ENCODE results near the gene LRFN4. TPM values are rescaled to one million over a fixed set of nuclear protein-coding genes. Genes with fewer than 3 reads are reported as not detected.

Gene LRFN4
- total RNA-seq, 1 donor from 2014 or later, result 13.5 TPM

DNA sequence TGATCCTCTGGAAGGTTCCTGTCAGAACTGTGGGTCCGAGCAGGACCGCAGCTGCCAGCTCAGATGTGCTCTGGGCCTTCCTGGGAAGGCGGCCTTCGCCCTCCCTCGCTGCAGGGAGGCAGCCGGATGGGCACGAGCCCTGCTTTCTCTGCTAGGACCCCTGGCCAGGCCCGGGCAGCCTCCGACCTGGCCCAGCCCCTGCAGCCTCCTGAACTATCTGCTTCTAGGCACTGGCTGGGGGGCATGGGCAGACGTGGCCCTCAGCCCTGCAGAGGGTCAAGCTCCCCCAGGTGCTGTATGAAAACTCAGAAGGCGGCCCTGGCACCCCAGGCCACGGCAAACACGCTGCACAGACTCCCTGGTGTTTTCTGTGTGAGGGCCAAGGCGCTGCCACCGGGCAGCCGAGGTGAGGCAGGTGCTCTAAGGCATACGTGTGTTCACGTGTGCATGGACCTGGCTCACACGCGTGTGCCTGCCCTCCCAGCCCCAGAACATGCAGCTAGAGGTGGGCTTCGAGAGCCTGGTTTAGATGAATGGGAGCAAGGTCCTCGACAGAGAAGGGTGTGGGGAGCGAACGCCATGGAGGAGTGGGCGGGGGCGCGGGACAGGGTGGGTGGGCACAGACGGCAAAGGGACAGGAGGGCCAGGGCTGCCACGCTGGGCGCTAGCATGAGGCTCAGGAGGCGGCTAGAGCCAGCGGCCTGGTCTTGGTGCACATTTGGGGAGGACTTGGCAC is 4.3 kb downstream of the LRFN4 start:
- no peak overlapping the region for H3K27ac ChIP-seq (replicated peaks)
- no peak overlapping the region for H3K4me3 ChIP-seq
- H3K27me3 ChIP-seq (ENCODE audit: low read depth), result no peaks in the 10 kb centered on the region
- no peaks in the 10 kb centered on the region for H3K9me3 ChIP-seq (replicated peaks)
- no peak for DNase-seq
- TF ChIP-seq, protein P1, sequence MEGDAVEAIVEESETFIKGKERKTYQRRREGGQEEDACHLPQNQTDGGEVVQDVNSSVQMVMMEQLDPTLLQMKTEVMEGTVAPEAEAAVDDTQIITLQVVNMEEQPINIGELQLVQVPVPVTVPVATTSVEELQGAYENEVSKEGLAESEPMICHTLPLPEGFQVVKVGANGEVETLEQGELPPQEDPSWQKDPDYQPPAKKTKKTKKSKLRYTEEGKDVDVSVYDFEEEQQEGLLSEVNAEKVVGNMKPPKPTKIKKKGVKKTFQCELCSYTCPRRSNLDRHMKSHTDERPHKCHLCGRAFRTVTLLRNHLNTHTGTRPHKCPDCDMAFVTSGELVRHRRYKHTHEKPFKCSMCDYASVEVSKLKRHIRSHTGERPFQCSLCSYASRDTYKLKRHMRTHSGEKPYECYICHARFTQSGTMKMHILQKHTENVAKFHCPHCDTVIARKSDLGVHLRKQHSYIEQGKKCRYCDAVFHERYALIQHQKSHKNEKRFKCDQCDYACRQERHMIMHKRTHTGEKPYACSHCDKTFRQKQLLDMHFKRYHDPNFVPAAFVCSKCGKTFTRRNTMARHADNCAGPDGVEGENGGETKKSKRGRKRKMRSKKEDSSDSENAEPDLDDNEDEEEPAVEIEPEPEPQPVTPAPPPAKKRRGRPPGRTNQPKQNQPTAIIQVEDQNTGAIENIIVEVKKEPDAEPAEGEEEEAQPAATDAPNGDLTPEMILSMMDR (IDR thresholded peaks at IDR 0.05; ENCODE audit: borderline replicate concordance), result no peak
- peaks cover 3% of the 10 kb centered on the region for H3K36me3 ChIP-seq
- intact Hi-C loops (cut with micrococcal nuclease), result no loop called here
- peaks cover 5% of the 10 kb centered on the region for H3K4me1 ChIP-seq

DNA sequence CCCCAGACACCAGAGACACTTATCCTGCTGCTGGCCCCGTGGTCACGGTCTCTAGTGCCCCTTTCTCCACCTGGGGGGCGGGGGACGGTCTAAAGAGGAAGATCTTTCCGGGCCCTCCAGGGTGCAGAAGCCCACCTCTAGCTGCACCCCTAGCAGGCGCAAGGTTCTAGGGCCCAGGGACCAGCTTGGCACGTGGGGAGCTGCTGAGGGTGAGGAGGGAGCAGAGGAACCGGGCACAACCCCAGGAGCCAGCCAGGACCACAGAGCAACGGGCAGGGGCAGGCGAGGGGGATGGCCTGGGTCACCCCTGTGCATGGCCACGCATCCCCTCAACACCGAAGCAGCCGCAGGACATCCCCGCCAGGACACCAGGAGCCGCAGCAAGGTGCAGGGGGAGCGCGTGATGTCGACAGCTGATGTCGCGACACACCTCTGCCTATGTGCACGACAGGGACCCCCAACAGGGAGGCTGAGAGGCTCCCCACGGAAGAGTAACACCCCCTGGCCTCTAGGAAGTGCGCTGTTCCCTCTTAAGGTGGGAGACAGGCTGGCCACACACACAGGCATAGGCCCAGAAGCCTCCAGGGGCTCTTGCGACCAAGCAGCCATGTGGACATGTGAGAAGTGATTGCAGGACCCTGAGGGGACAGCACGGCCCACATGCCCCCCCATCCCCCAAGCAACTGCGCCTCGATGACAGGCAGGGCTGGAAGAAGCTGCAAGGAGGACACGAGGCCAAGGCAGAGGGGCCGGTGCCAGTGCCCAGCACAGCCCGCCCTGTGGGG is 5.1 kb downstream of the LRFN4 start:
- Histone ChIP-seq H3K27me3 (ENCODE audit: low read depth) (no peaks in the 10 kb centered on the region), H3K4me1 (peaks cover 5% of the 10 kb centered on the region), H3K4me3 (no peak overlapping the region), H3K36me3 (peaks cover 3% of the 10 kb centered on the region), H3K27ac (replicated peaks) (no peak overlapping the region), H3K9me3 (replicated peaks) (no peaks in the 10 kb centered on the region)
- TF ChIP-seq, protein P1 (IDR thresholded peaks at IDR 0.05; ENCODE audit: borderline replicate concordance), result no peak
- intact Hi-C loops (cut with micrococcal nuclease), result no loop called here
- no peak for DNase-seq

DNA sequence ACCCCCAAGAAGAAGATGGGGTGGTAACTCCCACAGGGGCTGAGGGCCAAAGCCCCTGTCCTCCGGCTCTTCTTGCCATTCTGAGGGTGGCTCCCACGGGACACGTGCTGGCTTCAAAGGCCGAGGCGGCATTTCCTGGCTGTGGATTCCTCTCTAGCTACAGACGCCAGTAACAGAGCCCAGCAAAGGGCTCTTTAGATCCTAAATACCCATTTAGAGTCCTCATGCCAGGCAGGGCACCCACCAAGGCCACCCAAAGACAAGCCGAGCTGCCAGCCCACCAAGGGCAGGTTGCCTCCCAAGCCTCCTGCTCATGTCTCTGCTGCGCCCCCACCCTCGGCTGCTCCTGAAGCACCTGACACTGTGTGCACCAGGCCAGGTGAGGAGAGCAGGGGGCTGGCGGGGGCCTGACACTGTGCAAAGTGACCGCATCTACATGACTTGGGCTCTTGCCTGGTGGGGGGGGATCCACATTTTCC is 5.7 kb downstream of the LRFN4 start:
- H3K27me3 ChIP-seq (ENCODE audit: low read depth), result no peaks in the 10 kb centered on the region
- H3K27ac ChIP-seq (replicated peaks), result no peak overlapping the region
- H3K4me3 ChIP-seq, result no peak overlapping the region
- TF ChIP-seq, protein P1 (IDR thresholded peaks at IDR 0.05; ENCODE audit: borderline replicate concordance), result no peak
- H3K36me3 ChIP-seq, result peaks cover 3% of the 10 kb centered on the region
- no peaks in the 10 kb centered on the region for H3K9me3 ChIP-seq (replicated peaks)
- peaks cover under 1% of the 10 kb centered on the region for H3K4me1 ChIP-seq
- intact Hi-C loops (cut with micrococcal nuclease), result no loop called here
- DNase-seq, result no peak

DNA sequence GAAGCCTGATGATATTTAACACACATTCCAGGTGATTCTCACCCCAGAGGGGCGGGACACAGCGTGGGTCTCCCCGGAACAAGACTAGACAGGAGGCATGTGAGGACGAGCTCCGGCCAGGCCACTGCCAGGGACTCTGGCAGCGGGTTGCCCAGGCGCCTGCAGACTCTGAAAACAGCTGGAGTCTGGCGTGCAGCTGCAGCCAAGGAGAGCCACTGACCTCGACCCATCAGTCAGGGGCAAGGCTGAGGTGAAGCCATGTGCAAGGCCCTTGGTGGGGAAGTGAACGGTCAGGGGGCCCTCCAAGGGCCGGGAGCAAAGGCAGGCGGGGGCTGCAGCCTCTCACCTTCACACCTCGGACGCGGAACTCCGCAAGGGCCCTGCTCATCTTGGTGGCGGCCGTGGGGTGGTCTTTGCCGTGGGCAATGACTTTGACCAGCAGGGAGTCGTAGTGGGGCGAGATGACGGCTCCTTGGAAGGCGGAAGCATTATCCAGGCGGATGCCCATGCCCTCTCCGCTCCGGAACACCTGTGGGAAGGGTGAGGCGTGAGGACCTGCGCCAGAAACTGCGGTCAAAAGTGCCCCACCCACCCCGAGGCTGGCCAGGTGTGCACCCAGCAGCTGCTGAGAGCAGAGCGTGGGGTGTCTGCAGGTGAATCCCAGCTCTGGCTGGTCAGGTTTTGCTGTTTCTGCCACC is 6.7 kb downstream of the LRFN4 start:
- Histone ChIP-seq H3K27ac (replicated peaks) (no peak overlapping the region), H3K36me3 (no peaks in the 10 kb centered on the region), H3K4me1 (no peaks in the 10 kb centered on the region), H3K4me3 (no peak overlapping the region), H3K27me3 (ENCODE audit: low read depth) (no peaks in the 10 kb centered on the region), H3K9me3 (replicated peaks) (no peaks in the 10 kb centered on the region)
- TF ChIP-seq, protein P1 (IDR thresholded peaks at IDR 0.05; ENCODE audit: borderline replicate concordance), result no peak
- no peak for DNase-seq
- intact Hi-C loops (cut with micrococcal nuclease), result no loop called here

DNA sequence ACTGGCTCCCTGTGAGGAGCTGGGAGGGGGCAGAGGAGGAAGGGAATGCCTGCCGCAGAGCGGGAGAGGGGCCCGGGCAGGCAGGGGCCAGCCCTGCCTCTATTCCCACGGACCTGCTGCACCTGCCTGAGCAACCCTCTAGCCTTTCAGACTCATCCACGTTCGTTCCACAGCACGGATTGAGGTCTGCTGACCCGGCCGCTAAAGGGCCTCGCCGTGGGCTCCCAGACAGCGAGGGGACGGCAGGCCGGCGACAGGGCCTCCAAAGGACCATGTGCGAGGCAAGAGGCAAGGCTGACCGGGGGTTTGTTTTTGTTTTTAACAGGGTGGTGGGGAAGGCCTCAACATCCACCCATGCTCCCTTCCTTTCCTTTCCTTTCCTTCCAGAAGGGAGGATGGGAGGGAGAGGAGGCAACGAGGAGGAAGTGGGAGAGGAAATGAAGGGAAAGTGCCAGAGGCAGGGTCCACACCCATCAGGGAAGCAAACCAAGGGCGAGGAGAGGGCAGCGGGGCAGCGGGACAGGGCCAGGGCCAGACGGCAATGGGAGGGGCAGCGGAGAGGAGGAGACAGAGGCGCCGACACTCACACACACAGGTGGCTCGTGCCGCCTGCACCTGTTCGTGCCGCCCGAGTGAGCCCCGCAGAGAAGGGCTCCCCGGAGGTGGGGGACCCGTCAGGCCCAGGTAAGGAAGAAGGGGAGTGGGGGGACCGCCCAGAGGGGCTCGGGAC is 7.5 kb downstream of the LRFN4 start:
- Histone ChIP-seq H3K4me3 (no peak overlapping the region), H3K9me3 (replicated peaks) (no peaks in the 10 kb centered on the region), H3K36me3 (no peaks in the 10 kb centered on the region), H3K27me3 (ENCODE audit: low read depth) (no peaks in the 10 kb centered on the region), H3K27ac (replicated peaks) (no peak overlapping the region), H3K4me1 (no peaks in the 10 kb centered on the region)
- TF ChIP-seq, protein P1 (IDR thresholded peaks at IDR 0.05; ENCODE audit: borderline replicate concordance), result no peak
- DNase-seq, result no peak
- intact Hi-C loops (cut with micrococcal nuclease), result no loop called here

All from left ventricle myocardium inferior (tissue), 1 donor.